Breast epithelium (tissue), 4 donors: ENCODE results near the gene TOMM70. TPM values are rescaled to one million over a fixed set of nuclear protein-coding genes. Genes with fewer than 3 reads are reported as not detected.

Source experiments
- DNase-seq, 2 donors: peaks; one replicate each; pipeline ENCODE4 v3.0.0-alpha.2; 2019; ENCODE audit warnings: low spot score in 2 of 2
- H3K27ac ChIP-seq, 2 donors: fragments of 200-600 bp; sonication (generic) in 1 of 2; one replicate each; pipeline ENCODE4 v1.5.1; 2016 to 2019; ENCODE audit warnings: mild to moderate bottlenecking in 1 of 2
- H3K27me3 ChIP-seq, 2 donors: fragments of 200-600 bp; sonication (generic) in 1 of 2; one replicate each; pipeline versions ENCODE4 v1.5.1 to v1.6.0; 2017 to 2019; ENCODE audit warnings: control low read depth in 1 of 2, mild to moderate bottlenecking in 1 of 2
- H3K36me3 ChIP-seq: fragments of 200-600 bp; one replicate; pipeline ENCODE4 v1.5.1; 2019
- H3K4me1 ChIP-seq, 2 donors: fragments of 200-600 bp; sonication (generic); one replicate each; pipeline ENCODE4 v1.5.1; 2016 to 2019; ENCODE audit warnings: control low read depth in 1 of 2
- H3K4me3 ChIP-seq, 3 donors: fragments of 200-600 bp; sonication (generic); 1 replicate in 2 of 3; 2 replicates in 1 of 3; pipeline ENCODE4 v1.5.1; 2016 to 2019; ENCODE audit warnings: mild to moderate bottlenecking in 3 of 3, moderate library complexity in 2 of 3
- H3K9me3 ChIP-seq, 2 donors: fragments of 200-600 bp; sonication (generic) in 1 of 2; one replicate each; pipeline ENCODE4 v1.5.1; 2016 to 2019; ENCODE audit warnings: control low read depth in 1 of 2
- POLR2A ChIP-seq: fragments of 450-650 bp; IDR thresholded peaks from one replicate; pipeline ENCODE4 v1.6.1; 2016; ENCODE audit warnings: antibody characterized with exemption, mild to moderate bottlenecking, moderate library complexity
- POLR2AphosphoS5 ChIP-seq, 3 donors: sonication (generic); formaldehyde crosslinking; IDR thresholded peaks; one replicate each; pipeline ENCODE4 v1.6.1; 2017; ENCODE audit warnings: antibody characterized with exemption in 3 of 3
- intact Hi-C: fragments of 100-400 bp; cut with DNase I; formaldehyde crosslinking; loops from one replicate; pipeline ENCODE4 v1.15.1; 2023; ENCODE audit warnings: low total_unique reads
- total RNA-seq, 3 donors: library from RNA; depleted of rRNA; stranded (reverse); fragments of >200 nt; gene quantifications; one replicate each; pipeline ENCODE4 v1.1.0, GENCODE V29; 2016
- TF ChIP-seq, protein P1 (sequence below), 3 donors: fragments of 450-650 bp; IDR thresholded peaks; one replicate each; pipeline ENCODE4 v1.5.1; 2016 to 2017; ENCODE audit warnings: antibody characterized with exemption in 3 of 3, mild to moderate bottlenecking in 3 of 3, moderate library complexity in 3 of 3

The TOMM70 gene
- total RNA-seq, 3 donors from 2014 or later: 47.9 to 59.7 (median 50.5) TPM

DNA sequence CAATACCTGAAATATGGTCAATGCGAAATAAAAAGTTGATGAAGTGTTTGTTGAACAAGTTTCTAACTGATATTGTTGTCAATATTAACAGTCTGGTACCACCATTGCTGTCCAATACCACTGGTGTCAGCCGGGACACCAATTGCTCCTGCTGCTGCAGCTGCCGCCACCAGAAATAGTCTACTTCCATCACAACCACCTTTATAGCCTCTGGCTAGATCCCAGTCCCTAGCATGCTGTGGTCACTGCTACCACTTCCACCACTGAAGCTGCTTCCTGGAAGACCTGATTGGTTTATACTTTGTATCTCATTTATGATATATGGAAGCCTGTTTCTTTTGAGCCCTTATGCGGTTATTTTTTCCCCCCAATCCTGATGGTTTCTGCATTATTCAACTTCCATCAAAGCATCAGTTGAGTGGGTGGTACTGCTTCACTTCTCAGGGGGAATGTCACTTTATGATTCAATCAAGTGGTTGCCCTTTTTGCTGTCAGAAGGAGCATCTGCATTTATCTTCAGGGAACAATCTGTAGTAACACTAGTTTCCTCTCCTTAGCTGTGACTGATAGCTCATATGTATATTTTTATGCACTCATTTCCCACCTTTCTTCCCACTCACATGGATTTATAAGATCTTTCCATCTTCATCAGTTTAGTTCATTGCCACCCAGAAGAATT is 12.2 kb upstream of the TOMM70 start:
- DNase-seq: no peak
- intact Hi-C loops: no loop called here
- Histone ChIP-seq H3K9me3 (peaks cover 0 to 5% of the 10 kb centered on the region in 2 donors), H3K36me3 (no peaks in the 10 kb centered on the region), H3K4me1 (no peaks in the 10 kb centered on the region), H3K27ac (no peak overlapping the region), H3K27me3 (no peaks in the 10 kb centered on the region), H3K4me3 (no peak overlapping the region)
- TF ChIP-seq POLR2A (no peak), POLR2AphosphoS5 (IDR thresholded peaks at IDR 0.05) (no peak)
- TF ChIP-seq, protein P1, sequence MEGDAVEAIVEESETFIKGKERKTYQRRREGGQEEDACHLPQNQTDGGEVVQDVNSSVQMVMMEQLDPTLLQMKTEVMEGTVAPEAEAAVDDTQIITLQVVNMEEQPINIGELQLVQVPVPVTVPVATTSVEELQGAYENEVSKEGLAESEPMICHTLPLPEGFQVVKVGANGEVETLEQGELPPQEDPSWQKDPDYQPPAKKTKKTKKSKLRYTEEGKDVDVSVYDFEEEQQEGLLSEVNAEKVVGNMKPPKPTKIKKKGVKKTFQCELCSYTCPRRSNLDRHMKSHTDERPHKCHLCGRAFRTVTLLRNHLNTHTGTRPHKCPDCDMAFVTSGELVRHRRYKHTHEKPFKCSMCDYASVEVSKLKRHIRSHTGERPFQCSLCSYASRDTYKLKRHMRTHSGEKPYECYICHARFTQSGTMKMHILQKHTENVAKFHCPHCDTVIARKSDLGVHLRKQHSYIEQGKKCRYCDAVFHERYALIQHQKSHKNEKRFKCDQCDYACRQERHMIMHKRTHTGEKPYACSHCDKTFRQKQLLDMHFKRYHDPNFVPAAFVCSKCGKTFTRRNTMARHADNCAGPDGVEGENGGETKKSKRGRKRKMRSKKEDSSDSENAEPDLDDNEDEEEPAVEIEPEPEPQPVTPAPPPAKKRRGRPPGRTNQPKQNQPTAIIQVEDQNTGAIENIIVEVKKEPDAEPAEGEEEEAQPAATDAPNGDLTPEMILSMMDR (IDR thresholded peaks at IDR 0.05): no peak

DNA sequence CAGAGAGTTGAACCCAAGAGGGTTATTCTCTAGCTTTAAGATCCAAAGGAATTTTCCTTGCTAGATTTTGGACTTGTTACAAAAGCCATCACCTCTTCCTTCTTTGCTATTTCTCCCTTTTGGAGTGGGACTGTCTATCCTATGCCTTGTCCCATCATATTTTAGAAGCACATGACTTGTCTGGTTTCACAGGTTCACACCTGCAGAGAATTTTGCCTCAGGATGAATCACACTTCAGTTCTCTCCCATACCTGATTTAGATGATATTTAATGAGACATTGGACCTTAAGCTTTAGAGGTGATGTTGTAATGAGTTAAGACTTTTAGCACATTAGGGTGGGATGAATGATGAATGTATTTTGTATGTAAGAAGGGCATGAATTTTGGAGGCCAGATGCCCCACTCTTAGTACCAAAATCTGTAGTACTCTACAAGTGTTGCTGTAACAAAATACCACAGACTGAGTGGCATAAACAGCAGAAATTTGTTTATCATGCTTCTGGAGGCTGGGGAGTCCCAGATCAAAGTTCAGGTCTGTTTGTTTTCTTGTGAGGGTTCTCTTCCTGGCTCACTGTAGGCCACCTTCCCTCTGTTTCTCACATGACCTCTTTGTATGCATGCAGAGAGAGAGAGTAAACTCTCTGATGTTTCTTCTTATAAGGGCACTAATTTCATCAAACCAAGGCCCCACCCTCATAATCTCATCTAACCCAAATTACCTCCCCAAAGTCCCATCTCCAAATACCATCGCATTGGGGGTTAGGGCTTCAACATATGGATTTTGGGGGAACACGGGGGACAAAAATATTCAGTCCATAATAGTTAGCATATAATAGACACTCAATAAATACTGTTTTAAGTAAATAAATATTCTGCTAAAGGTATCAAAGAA is 10.4 kb upstream of the TOMM70 start:
- Histone ChIP-seq H3K4me3 (no peak overlapping the region), H3K9me3 (peaks cover 0 to 11% of the 10 kb centered on the region in 2 donors), H3K27ac (no peak overlapping the region), H3K36me3 (no peaks in the 10 kb centered on the region), H3K4me1 (no peaks in the 10 kb centered on the region), H3K27me3 (no peaks in the 10 kb centered on the region)
- TF ChIP-seq, protein P1 (IDR thresholded peaks at IDR 0.05): no peak
- TF ChIP-seq POLR2AphosphoS5 (IDR thresholded peaks at IDR 0.05) (no peak), POLR2A (no peak)
- no peak for DNase-seq
- intact Hi-C loops: no loop called here

DNA sequence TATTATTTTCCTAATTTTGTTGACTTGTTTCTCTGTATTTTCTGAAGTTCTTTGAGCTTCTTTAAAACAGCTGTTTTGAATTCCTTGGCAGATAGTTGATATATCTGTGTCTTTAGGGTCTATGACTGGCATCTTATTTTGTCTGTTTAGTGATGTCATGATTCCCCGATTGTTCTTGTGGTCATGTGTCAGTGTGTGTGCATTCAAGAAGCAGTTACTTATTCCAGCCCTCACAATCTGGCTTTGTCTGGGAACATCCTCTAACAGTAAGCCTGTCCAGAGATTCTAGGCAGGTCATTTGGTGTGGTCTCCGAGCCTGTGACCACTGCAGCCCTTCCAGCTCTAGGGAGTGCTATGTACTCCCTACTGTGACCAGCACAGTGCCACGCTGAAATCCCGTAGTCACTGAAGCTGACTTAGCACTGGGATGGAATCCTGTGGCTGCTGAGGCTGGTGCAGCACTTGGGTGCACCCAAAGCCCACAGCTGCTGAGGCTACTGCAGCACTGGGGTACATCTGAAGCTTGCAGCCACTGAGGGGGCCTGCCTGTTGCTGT is 7.2 kb upstream of the TOMM70 start:
- DNase-seq: no peak
- H3K27ac ChIP-seq: no peak overlapping the region
- TF ChIP-seq POLR2A (no peak), POLR2AphosphoS5 (IDR thresholded peaks at IDR 0.05) (no peak)
- TF ChIP-seq, protein P1 (IDR thresholded peaks at IDR 0.05): no peak
- no peaks in the 10 kb centered on the region for H3K36me3 ChIP-seq
- peaks cover 0 to 11% of the 10 kb centered on the region in 2 donors for H3K9me3 ChIP-seq
- H3K4me1 ChIP-seq: peaks cover 0 to 6% of the 10 kb centered on the region in 2 donors
- H3K4me3 ChIP-seq: no peak overlapping the region
- no peaks in the 10 kb centered on the region for H3K27me3 ChIP-seq
- intact Hi-C loops: no loop called here

- no peak for DNase-seq
- intact Hi-C loops: no loop called here
- H3K27me3 ChIP-seq: no peaks in the 10 kb centered on the region
- no peaks in the 10 kb centered on the region for H3K36me3 ChIP-seq
- TF ChIP-seq, protein P1 (IDR thresholded peaks at IDR 0.05): no peak
- TF ChIP-seq POLR2AphosphoS5 (IDR thresholded peaks at IDR 0.05): no peak
- no peak for TF ChIP-seq POLR2A
- no peak overlapping the region for H3K4me3 ChIP-seq
- no peak overlapping the region for H3K27ac ChIP-seq
- peaks cover 0 to 10% of the 10 kb centered on the region in 2 donors for H3K4me1 ChIP-seq
- H3K9me3 ChIP-seq: peaks cover 0 to 11% of the 10 kb centered on the region in 2 donors
These were observed 6.3 kb upstream of the TOMM70 start for GRCh38 chr3:100407164-100407563.

DNA sequence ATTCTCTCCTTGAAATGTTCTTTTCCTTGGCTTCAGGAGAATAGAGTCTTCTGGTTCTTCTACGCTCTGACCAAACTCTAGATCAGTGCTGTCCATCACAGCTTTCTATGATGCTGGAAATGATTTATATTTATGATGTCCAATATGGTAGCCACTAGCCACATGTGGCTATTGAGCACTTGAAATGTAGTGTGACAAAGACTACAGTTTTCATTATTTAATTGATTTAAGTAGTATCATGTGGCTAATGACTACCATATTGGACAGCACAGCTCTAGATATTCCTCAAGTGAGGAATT is 3.3 kb upstream of the TOMM70 start:
- H3K9me3 ChIP-seq: peaks cover 0 to 6% of the 10 kb centered on the region in 2 donors
- peaks cover 0 to 18% of the 10 kb centered on the region in 2 donors for H3K4me1 ChIP-seq
- DNase-seq: no peak
- H3K4me3 ChIP-seq: no peak overlapping the region
- intact Hi-C loops: no loop called here
- no peak overlapping the region for H3K27ac ChIP-seq
- H3K36me3 ChIP-seq: no peaks in the 10 kb centered on the region
- no peak for TF ChIP-seq POLR2A
- TF ChIP-seq, protein P1 (IDR thresholded peaks at IDR 0.05): no peak
- TF ChIP-seq POLR2AphosphoS5 (IDR thresholded peaks at IDR 0.05): no peak
- H3K27me3 ChIP-seq: no peaks in the 10 kb centered on the region
